ENCODE measurements around the gene ATP1A3.

GRCh38 chr19:42038666-42039065 lies 44.6 kb upstream of the ATP1A3 start:
- no peak for TF ChIP-seq CTCF (conservative IDR thresholded peaks at IDR 0.05; ENCODE audit: low read depth, low read length)
- no peak for TF ChIP-seq EZH2 (IDR thresholded peaks at IDR 0.05; ENCODE audit: borderline replicate concordance, low read depth, low read length, poor library complexity, severe bottlenecking)
